HepG2 (cell line): ENCODE data around the gene RHBDF2.

Experiments
- ARHGAP35 ChIP-seq: sonication (generic); formaldehyde crosslinking; IDR thresholded peaks from 2 replicates; pipeline ENCODE4 v1.9.0; 2022; ENCODE audit warnings: mild to moderate bottlenecking, inconsistent platforms, moderate library complexity, missing genetic modification reagents, borderline replicate concordance
- ARID3A ChIP-seq: IDR thresholded peaks from 2 replicates; pipeline ENCODE4 v1.6.1; 2012; ENCODE audit warnings: low read depth, low read length, improper control_type of control experiment
- PATZ1 ChIP-seq: sonication (generic); formaldehyde crosslinking; IDR thresholded peaks from 2 replicates; pipeline ENCODE4 v1.4.0; 2020; ENCODE audit warnings: missing genetic modification reagents
- RAD21 ChIP-seq: fragments of 450-650 bp; formaldehyde crosslinking; IDR thresholded peaks from 2 replicates; pipeline ENCODE4 v1.5.0; 2020; ENCODE audit warnings: mild to moderate bottlenecking
- ZNF703 ChIP-seq: sonication (generic); formaldehyde crosslinking; IDR thresholded peaks from 2 replicates; pipeline ENCODE4 v1.5.1; 2020; ENCODE audit warnings: missing genetic modification reagents, mild to moderate bottlenecking, moderate library complexity, borderline replicate concordance
- ZNF788 ChIP-seq: sonication (generic); formaldehyde crosslinking; IDR thresholded peaks from 2 replicates; pipeline ENCODE4 v1.5.0; 2020; ENCODE audit warnings: mild to moderate bottlenecking, missing genetic modification reagents, borderline replicate concordance

GRCh38 chr17:76453431-76453743, 47.8 kb downstream of the RHBDF2 start:
- TF ChIP-seq ZNF788: no peak; the same call in 1 of the 2 replicates
- TF ChIP-seq RAD21 (CRISPR knock-in tag): no peak
- no peak for TF ChIP-seq ZNF703
- TF ChIP-seq PATZ1 (CRISPR knock-in tag): no peak
- no peak for TF ChIP-seq ARID3A
- no peak for TF ChIP-seq ARHGAP35
